C4-2B (cell line): Measurements from ENCODE around the gene FERMT3.

Experiments used
- ZFX ChIP-seq: fragments of 450-650 bp; IDR thresholded peaks from 2 replicates; pipeline ENCODE4 v1.6.1; 2017
- TF ChIP-seq, protein P1 (sequence below): fragments of 450-650 bp; conservative IDR thresholded peaks from 2 replicates; pipeline ENCODE4 v1.5.1; 2017; ENCODE audit warnings: mild to moderate bottlenecking

DNA sequence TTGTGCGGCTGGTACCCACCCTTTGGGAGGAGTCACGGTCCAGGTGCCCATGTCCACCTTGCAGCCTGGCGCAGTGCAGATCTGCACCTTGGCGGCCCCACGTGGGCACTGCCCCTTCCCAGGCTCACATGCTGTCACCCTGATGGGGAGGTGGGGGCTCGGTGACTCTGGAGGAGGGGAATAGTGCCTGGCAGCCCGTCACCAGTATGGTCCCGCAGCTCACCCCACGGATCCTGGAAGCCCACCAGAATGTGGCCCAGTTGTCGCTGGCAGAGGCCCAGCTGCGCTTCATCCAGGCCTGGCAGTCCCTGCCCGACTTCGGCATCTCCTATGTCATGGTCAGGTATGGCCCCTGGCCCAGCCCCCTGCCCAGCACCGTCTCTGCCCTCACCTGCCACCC is 14.3 kb downstream of the FERMT3 start:
- TF ChIP-seq, protein P1, sequence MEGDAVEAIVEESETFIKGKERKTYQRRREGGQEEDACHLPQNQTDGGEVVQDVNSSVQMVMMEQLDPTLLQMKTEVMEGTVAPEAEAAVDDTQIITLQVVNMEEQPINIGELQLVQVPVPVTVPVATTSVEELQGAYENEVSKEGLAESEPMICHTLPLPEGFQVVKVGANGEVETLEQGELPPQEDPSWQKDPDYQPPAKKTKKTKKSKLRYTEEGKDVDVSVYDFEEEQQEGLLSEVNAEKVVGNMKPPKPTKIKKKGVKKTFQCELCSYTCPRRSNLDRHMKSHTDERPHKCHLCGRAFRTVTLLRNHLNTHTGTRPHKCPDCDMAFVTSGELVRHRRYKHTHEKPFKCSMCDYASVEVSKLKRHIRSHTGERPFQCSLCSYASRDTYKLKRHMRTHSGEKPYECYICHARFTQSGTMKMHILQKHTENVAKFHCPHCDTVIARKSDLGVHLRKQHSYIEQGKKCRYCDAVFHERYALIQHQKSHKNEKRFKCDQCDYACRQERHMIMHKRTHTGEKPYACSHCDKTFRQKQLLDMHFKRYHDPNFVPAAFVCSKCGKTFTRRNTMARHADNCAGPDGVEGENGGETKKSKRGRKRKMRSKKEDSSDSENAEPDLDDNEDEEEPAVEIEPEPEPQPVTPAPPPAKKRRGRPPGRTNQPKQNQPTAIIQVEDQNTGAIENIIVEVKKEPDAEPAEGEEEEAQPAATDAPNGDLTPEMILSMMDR = no peak
- no peak for TF ChIP-seq ZFX
